ENCODE data around the gene EHBP1.

The EHBP1 gene

DNA sequence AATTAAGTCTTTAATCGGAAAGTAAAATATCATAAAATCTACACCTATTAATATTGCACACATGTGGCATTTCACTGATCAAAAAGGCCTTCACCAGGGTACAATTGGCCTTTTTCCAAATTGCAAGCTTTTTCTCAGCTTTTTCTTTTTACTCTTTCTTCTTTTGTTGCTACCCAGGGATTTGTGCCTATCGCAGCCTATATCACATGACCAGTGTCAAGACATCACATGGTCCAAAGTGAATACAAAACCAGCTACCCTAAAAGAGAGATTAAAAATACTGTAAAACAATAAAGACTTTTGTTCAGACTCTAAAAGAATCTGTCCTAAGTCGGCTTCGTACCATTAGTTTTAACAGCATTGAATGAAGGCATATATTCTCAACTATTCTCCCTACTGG lies 330.1 kb downstream of the EHBP1 start:
- POLR2A ChIA-PET, result interaction anchor here (1.5 kb wide), 1 partner anchor 15 kb away, joined by 4 read pairs; the partner anchor contains the start of gene OTX1
- CTCF ChIA-PET, result no interaction called here
- TF ChIP-seq KLF7 (tag by site-specific recombination; IDR thresholded peaks at IDR 0.05; ENCODE audit: borderline replicate concordance) (no peak), ZNF416 (tag by site-specific recombination; IDR thresholded peaks at IDR 0.05) (no peak), KLF8 (tag by site-specific recombination; IDR thresholded peaks at IDR 0.05) (no peak), ZNF423 (tag by site-specific recombination; IDR thresholded peaks at IDR 0.05) (no peak), OVOL3 (tag by site-specific recombination; IDR thresholded peaks at IDR 0.05) (no peak), SP3 (tag by site-specific recombination; IDR thresholded peaks at IDR 0.05) (no peak), ZNF548 (tag by site-specific recombination; IDR thresholded peaks at IDR 0.05) (no peak), GLIS1 (tag by site-specific recombination; IDR thresholded peaks at IDR 0.05) (no peak), MEIS1 (CRISPR knock-in tag; IDR thresholded peaks at IDR 0.05; ENCODE audit: borderline replicate concordance) (no peak), TRIM28 (IDR thresholded peaks at IDR 0.05; ENCODE audit: borderline replicate concordance, low read length) (no peak)
- TF ChIP-seq, protein P1, sequence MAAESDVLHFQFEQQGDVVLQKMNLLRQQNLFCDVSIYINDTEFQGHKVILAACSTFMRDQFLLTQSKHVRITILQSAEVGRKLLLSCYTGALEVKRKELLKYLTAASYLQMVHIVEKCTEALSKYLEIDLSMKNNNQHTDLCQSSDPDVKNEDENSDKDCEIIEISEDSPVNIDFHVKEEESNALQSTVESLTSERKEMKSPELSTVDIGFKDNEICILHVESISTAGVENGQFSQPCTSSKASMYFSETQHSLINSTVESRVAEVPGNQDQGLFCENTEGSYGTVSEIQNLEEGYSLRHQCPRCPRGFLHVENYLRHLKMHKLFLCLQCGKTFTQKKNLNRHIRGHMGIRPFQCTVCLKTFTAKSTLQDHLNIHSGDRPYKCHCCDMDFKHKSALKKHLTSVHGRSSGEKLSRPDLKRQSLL (tag by site-specific recombination; IDR thresholded peaks at IDR 0.05), result no peak
- TF ChIP-seq, protein P2, sequence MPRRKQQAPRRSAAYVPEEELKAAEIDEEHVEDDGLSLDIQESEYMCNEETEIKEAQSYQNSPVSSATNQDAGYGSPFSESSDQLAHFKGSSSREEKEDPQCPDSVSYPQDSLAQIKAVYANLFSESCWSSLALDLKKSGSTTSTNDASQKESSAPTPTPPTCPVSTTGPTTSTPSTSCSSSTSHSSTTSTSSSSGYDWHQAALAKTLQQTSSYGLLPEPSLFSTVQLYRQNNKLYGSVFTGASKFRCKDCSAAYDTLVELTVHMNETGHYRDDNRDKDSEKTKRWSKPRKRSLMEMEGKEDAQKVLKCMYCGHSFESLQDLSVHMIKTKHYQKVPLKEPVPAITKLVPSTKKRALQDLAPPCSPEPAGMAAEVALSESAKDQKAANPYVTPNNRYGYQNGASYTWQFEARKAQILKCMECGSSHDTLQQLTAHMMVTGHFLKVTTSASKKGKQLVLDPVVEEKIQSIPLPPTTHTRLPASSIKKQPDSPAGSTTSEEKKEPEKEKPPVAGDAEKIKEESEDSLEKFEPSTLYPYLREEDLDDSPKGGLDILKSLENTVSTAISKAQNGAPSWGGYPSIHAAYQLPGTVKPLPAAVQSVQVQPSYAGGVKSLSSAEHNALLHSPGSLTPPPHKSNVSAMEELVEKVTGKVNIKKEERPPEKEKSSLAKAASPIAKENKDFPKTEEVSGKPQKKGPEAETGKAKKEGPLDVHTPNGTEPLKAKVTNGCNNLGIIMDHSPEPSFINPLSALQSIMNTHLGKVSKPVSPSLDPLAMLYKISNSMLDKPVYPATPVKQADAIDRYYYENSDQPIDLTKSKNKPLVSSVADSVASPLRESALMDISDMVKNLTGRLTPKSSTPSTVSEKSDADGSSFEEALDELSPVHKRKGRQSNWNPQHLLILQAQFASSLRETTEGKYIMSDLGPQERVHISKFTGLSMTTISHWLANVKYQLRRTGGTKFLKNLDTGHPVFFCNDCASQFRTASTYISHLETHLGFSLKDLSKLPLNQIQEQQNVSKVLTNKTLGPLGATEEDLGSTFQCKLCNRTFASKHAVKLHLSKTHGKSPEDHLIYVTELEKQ (tag by site-specific recombination; IDR thresholded peaks at IDR 0.05; ENCODE audit: borderline replicate concordance), result no peak
- no peaks in the 10 kb centered on the region for H3K9me3 ChIP-seq (ENCODE audit: control insufficient read depth, insufficient read depth, low read depth, low read length)
- no peaks in the 10 kb centered on the region; a peak in 1 of 3 replicates for H3K36me3 ChIP-seq (ENCODE audit: control insufficient read depth in 2 of 2, insufficient read depth in 1 of 2, low read length in 2 of 2)
- H3K4me1 ChIP-seq (ENCODE audit: control insufficient read depth, insufficient read depth, low read length), result no peaks in the 10 kb centered on the region
- no peak overlapping the region for H3K27ac ChIP-seq (ENCODE audit: extremely low read depth, low read depth, low read length)
- no peak overlapping the region for H3K4me3 ChIP-seq (ENCODE audit: low read depth, low read length)

DNA sequence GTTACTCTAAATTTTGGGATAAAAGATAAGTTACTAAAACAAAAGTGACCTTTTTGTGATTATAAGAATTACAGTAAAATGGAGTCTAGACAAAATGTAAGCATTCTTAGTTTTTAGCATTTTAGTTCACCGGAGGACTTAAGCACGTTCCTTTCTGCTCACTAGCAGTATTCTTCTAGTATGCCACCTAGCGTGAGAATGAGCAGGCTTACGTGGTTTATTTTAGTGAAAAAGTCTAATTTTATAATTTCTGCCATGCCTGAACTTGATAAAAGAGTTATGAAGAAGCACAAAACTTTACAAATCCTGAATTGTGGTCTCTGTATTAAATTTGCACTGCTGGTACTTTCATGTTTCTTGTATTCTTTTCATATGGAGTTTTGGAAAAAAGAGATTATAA lies 332.5 kb downstream of the EHBP1 start:
- Histone ChIP-seq H3K36me3 (ENCODE audit: control insufficient read depth in 2 of 2, insufficient read depth in 1 of 2, low read length in 2 of 2) (no peaks in the 10 kb centered on the region), H3K27ac (ENCODE audit: extremely low read depth, low read depth, low read length) (no peak overlapping the region), H3K9me3 (ENCODE audit: control insufficient read depth, insufficient read depth, low read depth, low read length) (no peaks in the 10 kb centered on the region), H3K4me1 (ENCODE audit: control insufficient read depth, insufficient read depth, low read length) (peaks cover 6% of the 10 kb centered on the region; the same call in 1 of the 2 replicates), H3K4me3 (ENCODE audit: low read depth, low read length) (no peak overlapping the region)
- no peak for TF ChIP-seq ZNF350 (tag by site-specific recombination; IDR thresholded peaks at IDR 0.05)
- TF ChIP-seq, protein P3, sequence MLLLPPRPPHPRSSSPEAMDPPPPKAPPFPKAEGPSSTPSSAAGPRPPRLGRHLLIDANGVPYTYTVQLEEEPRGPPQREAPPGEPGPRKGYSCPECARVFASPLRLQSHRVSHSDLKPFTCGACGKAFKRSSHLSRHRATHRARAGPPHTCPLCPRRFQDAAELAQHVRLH (tag by site-specific recombination; IDR thresholded peaks at IDR 0.05), result no peak
- no peak for TF ChIP-seq HOXD13 (CRISPR knock-in tag; IDR thresholded peaks at IDR 0.05; ENCODE audit: borderline replicate concordance)
- no peak for TF ChIP-seq ZNF157 (tag by site-specific recombination; IDR thresholded peaks at IDR 0.05)
- no peak for TF ChIP-seq TRIM28 (IDR thresholded peaks at IDR 0.05; ENCODE audit: borderline replicate concordance, low read length)
- TF ChIP-seq ZNF324 (tag by site-specific recombination; IDR thresholded peaks at IDR 0.05), result no peak
- TF ChIP-seq SALL2 (tag by site-specific recombination; IDR thresholded peaks at IDR 0.05; ENCODE audit: borderline replicate concordance), result no peak
- no peak for TF ChIP-seq ZNF521 (tag by site-specific recombination; IDR thresholded peaks at IDR 0.05)
- TF ChIP-seq ZNF138 (tag by site-specific recombination; IDR thresholded peaks at IDR 0.05; ENCODE audit: borderline replicate concordance), result no peak
- TF ChIP-seq, protein P4, sequence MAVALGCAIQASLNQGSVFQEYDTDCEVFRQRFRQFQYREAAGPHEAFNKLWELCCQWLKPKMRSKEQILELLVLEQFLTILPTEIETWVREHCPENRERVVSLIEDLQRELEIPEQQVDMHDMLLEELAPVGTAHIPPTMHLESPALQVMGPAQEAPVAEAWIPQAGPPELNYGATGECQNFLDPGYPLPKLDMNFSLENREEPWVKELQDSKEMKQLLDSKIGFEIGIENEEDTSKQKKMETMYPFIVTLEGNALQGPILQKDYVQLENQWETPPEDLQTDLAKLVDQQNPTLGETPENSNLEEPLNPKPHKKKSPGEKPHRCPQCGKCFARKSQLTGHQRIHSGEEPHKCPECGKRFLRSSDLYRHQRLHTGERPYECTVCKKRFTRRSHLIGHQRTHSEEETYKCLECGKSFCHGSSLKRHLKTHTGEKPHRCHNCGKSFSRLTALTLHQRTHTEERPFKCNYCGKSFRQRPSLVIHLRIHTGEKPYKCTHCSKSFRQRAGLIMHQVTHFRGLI (tag by site-specific recombination; IDR thresholded peaks at IDR 0.05), result no peak
- TF ChIP-seq GLI2 (tag by site-specific recombination; IDR thresholded peaks at IDR 0.05; ENCODE audit: borderline replicate concordance, low read depth), result no peak
- TF ChIP-seq, protein P5, sequence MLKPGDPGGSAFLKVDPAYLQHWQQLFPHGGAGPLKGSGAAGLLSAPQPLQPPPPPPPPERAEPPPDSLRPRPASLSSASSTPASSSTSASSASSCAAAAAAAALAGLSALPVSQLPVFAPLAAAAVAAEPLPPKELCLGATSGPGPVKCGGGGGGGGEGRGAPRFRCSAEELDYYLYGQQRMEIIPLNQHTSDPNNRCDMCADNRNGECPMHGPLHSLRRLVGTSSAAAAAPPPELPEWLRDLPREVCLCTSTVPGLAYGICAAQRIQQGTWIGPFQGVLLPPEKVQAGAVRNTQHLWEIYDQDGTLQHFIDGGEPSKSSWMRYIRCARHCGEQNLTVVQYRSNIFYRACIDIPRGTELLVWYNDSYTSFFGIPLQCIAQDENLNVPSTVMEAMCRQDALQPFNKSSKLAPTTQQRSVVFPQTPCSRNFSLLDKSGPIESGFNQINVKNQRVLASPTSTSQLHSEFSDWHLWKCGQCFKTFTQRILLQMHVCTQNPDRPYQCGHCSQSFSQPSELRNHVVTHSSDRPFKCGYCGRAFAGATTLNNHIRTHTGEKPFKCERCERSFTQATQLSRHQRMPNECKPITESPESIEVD (tag by site-specific recombination; IDR thresholded peaks at IDR 0.05), result no peak
- no peak for TF ChIP-seq ZNF175 (tag by site-specific recombination; IDR thresholded peaks at IDR 0.05)
- TF ChIP-seq ZNF48 (tag by site-specific recombination; IDR thresholded peaks at IDR 0.05), result no peak
- no peak for TF ChIP-seq ZNF600 (tag by site-specific recombination; IDR thresholded peaks at IDR 0.05)
- TF ChIP-seq, protein P6, sequence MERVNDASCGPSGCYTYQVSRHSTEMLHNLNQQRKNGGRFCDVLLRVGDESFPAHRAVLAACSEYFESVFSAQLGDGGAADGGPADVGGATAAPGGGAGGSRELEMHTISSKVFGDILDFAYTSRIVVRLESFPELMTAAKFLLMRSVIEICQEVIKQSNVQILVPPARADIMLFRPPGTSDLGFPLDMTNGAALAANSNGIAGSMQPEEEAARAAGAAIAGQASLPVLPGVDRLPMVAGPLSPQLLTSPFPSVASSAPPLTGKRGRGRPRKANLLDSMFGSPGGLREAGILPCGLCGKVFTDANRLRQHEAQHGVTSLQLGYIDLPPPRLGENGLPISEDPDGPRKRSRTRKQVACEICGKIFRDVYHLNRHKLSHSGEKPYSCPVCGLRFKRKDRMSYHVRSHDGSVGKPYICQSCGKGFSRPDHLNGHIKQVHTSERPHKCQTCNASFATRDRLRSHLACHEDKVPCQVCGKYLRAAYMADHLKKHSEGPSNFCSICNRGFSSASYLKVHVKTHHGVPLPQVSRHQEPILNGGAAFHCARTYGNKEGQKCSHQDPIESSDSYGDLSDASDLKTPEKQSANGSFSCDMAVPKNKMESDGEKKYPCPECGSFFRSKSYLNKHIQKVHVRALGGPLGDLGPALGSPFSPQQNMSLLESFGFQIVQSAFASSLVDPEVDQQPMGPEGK (tag by site-specific recombination; IDR thresholded peaks at IDR 0.05), result no peak
- CTCF ChIA-PET, result no interaction called here
- POLR2A ChIA-PET, result no interaction called here
